HCT116 (cell line): ENCODE data around the gene ELP1.

Experiments used
- JUND ChIP-seq: IDR thresholded peaks from 2 replicates; pipeline ENCODE4 v1.6.1; 2012
- POLR2A ChIP-seq: IDR thresholded peaks from 2 replicates; pipeline ENCODE4 v1.7.0; 2011; ENCODE audit warnings: borderline replicate concordance; ENCODE audit not compliant: insufficient read depth, insufficient read length; ENCODE audit errors: extremely low read depth
- POLR2AphosphoS5 ChIP-seq: IDR thresholded peaks from 2 replicates; pipeline ENCODE4 v1.6.1; 2011; ENCODE audit warnings: mild to moderate bottlenecking, low read depth, low read length, moderate library complexity
- RAD21 ChIP-seq: IDR thresholded peaks from 2 replicates; pipeline ENCODE4 v1.6.1; 2012; ENCODE audit warnings: low read depth, mild to moderate bottlenecking
- SIN3A ChIP-seq: IDR thresholded peaks from 2 replicates; pipeline ENCODE4 v1.6.1; 2012; ENCODE audit warnings: low read depth
- SP1 ChIP-seq: IDR thresholded peaks from 2 replicates; pipeline ENCODE4 v1.6.1; 2012; ENCODE audit warnings: low read depth
- SRF ChIP-seq: IDR thresholded peaks from 2 replicates; pipeline ENCODE4 v1.6.1; 2012; ENCODE audit warnings: low read depth
- YY1 ChIP-seq: IDR thresholded peaks from 2 replicates; pipeline ENCODE4 v1.6.1; 2011; ENCODE audit warnings: low read length, low read depth, moderate library complexity, mild to moderate bottlenecking; ENCODE audit not compliant: insufficient replicate concordance; ENCODE audit errors: extremely low read depth
- ZNF274 ChIP-seq: fragments of 200-500 bp; sonication (Bioruptor generic); IDR thresholded peaks from 2 replicates; pipeline ENCODE4 v1.6.1; 2014; ENCODE audit warnings: mild to moderate bottlenecking, low read depth, low read length, inconsistent platforms
- TF ChIP-seq, protein P1 (sequence below): IDR thresholded peaks from 2 replicates; pipeline ENCODE4 v1.6.1; 2012; ENCODE audit warnings: low read depth
- TF ChIP-seq, protein P2 (sequence below), 3 experiments: fragments of 200-600 bp in 1 of 3; sonication (generic) in 1 of 3; IDR thresholded peaks in 2 of 3; conservative IDR thresholded peaks in 1 of 3; 2 replicates each; pipeline ENCODE4 v1.5.1; 2012 to 2017; ENCODE audit warnings: low read depth in 2 of 3, low read length in 2 of 3, antibody characterized with exemption in 1 of 3, borderline replicate concordance in 1 of 3, control low read depth in 1 of 3, mild to moderate bottlenecking in 1 of 3, mixed read lengths in 1 of 3, mixed run types in 1 of 3, moderate library complexity in 1 of 3; ENCODE audit not compliant: insufficient read depth in 1 of 3
- TF ChIP-seq, protein P3 (sequence below): IDR thresholded peaks from 2 replicates; pipeline ENCODE4 v1.6.1; 2011; ENCODE audit warnings: mild to moderate bottlenecking, low read length, moderate library complexity; ENCODE audit not compliant: insufficient replicate concordance; ENCODE audit errors: extremely low read depth
- TF ChIP-seq, protein P4 (sequence below): IDR thresholded peaks from 2 replicates; pipeline ENCODE4 v1.6.1; 2012

DNA sequence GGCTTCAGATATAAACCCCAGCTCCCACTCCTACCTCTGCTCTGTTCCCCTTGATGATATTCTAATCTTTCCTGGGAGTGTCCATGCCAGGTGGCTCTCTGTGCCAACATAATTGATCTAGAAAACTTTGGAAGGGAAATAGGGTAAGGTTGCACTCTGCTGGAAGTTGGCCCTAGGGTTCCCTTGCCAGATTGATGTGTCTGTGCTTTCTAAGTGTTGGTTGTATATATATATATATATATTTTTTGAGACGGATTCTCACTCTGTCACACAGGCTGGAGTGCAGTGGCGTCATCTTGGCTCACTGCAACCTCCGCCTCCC, 101.8 kb downstream of the ELP1 start:
- TF ChIP-seq POLR2A (no peak), JUND (no peak), POLR2AphosphoS5 (no peak), RAD21 (no peak), SIN3A (no peak), ZNF274 (no peak), YY1 (no peak), SRF (no peak), SP1 (no peak)
- TF ChIP-seq, protein P1, sequence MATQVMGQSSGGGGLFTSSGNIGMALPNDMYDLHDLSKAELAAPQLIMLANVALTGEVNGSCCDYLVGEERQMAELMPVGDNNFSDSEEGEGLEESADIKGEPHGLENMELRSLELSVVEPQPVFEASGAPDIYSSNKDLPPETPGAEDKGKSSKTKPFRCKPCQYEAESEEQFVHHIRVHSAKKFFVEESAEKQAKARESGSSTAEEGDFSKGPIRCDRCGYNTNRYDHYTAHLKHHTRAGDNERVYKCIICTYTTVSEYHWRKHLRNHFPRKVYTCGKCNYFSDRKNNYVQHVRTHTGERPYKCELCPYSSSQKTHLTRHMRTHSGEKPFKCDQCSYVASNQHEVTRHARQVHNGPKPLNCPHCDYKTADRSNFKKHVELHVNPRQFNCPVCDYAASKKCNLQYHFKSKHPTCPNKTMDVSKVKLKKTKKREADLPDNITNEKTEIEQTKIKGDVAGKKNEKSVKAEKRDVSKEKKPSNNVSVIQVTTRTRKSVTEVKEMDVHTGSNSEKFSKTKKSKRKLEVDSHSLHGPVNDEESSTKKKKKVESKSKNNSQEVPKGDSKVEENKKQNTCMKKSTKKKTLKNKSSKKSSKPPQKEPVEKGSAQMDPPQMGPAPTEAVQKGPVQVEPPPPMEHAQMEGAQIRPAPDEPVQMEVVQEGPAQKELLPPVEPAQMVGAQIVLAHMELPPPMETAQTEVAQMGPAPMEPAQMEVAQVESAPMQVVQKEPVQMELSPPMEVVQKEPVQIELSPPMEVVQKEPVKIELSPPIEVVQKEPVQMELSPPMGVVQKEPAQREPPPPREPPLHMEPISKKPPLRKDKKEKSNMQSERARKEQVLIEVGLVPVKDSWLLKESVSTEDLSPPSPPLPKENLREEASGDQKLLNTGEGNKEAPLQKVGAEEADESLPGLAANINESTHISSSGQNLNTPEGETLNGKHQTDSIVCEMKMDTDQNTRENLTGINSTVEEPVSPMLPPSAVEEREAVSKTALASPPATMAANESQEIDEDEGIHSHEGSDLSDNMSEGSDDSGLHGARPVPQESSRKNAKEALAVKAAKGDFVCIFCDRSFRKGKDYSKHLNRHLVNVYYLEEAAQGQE: no peak
- TF ChIP-seq, protein P2, sequence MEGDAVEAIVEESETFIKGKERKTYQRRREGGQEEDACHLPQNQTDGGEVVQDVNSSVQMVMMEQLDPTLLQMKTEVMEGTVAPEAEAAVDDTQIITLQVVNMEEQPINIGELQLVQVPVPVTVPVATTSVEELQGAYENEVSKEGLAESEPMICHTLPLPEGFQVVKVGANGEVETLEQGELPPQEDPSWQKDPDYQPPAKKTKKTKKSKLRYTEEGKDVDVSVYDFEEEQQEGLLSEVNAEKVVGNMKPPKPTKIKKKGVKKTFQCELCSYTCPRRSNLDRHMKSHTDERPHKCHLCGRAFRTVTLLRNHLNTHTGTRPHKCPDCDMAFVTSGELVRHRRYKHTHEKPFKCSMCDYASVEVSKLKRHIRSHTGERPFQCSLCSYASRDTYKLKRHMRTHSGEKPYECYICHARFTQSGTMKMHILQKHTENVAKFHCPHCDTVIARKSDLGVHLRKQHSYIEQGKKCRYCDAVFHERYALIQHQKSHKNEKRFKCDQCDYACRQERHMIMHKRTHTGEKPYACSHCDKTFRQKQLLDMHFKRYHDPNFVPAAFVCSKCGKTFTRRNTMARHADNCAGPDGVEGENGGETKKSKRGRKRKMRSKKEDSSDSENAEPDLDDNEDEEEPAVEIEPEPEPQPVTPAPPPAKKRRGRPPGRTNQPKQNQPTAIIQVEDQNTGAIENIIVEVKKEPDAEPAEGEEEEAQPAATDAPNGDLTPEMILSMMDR (IDR thresholded peaks at IDR 0.05 in 2 of 3, conservative IDR thresholded peaks at IDR 0.05 in 1 of 3; ENCODE audit: borderline replicate concordance in 1 of 3, insufficient read depth in 1 of 3, low read depth in 2 of 3, low read length in 2 of 3): no peak
- TF ChIP-seq, protein P3, sequence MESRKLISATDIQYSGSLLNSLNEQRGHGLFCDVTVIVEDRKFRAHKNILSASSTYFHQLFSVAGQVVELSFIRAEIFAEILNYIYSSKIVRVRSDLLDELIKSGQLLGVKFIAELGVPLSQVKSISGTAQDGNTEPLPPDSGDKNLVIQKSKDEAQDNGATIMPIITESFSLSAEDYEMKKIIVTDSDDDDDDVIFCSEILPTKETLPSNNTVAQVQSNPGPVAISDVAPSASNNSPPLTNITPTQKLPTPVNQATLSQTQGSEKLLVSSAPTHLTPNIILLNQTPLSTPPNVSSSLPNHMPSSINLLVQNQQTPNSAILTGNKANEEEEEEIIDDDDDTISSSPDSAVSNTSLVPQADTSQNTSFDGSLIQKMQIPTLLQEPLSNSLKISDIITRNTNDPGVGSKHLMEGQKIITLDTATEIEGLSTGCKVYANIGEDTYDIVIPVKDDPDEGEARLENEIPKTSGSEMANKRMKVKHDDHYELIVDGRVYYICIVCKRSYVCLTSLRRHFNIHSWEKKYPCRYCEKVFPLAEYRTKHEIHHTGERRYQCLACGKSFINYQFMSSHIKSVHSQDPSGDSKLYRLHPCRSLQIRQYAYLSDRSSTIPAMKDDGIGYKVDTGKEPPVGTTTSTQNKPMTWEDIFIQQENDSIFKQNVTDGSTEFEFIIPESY: no peak
- TF ChIP-seq, protein P4, sequence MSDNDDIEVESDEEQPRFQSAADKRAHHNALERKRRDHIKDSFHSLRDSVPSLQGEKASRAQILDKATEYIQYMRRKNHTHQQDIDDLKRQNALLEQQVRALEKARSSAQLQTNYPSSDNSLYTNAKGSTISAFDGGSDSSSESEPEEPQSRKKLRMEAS: no peak
